MCF 10A (cell line): ENCODE measurements around the gene TIA1. TPM values are rescaled to one million over a fixed set of nuclear protein-coding genes. Genes with fewer than 3 reads are reported as not detected.
A peak's percentile ranks its signal among the peaks of the same experiment; 100 is the strongest.

Experiments
- BruUV-seq: library from RNA; stranded (reverse); fragments of 400-500 nt; replicated peaks from 2 replicates; lab custom pipeline; 2021; lab: Mats Ljungman, UMichigan
- CTCF ChIA-PET: fragments of 300-600 bp; sonication (Branson Sonifier 250); formaldehyde crosslinking; extraction: SDS; loops from one replicate; lab custom pipeline; 2021; ENCODE audit warnings: antibody characterized with exemption, inconsistent platforms; lab: Yijun Ruan, JAX
- POLR2A ChIA-PET: fragments of 300-600, 350-650 bp; sonication (Branson Sonifier 250); formaldehyde crosslinking; extraction: SDS; loops from one replicate; lab custom pipeline; 2020; ENCODE audit warnings: antibody characterized with exemption, inconsistent platforms; lab: Yijun Ruan, JAX
- DNase-seq: peaks from one replicate; pipeline ENCODE4 v3.0.0-alpha.2; 2018; ENCODE audit not compliant: unreplicated experiment
- H3K27ac Mint-ChIP-seq: one replicate; pipeline ENCODE4 v1.8.0; 2022; ENCODE audit warnings: mild to moderate bottlenecking, low read depth, mixed read lengths; ENCODE audit not compliant: unreplicated experiment
- H3K27me3 Mint-ChIP-seq: one replicate; pipeline ENCODE4 v1.8.0; 2022; ENCODE audit warnings: mixed read lengths; ENCODE audit not compliant: insufficient read depth, unreplicated experiment
- H3K36me3 Mint-ChIP-seq: one replicate; pipeline ENCODE4 v1.8.0; 2022; ENCODE audit warnings: mild to moderate bottlenecking, moderate library complexity, mixed read lengths; ENCODE audit not compliant: insufficient read depth, unreplicated experiment
- H3K4me1 Mint-ChIP-seq: one replicate; pipeline ENCODE4 v1.8.0; 2022; ENCODE audit warnings: mixed read lengths; ENCODE audit not compliant: insufficient read depth, unreplicated experiment
- H3K4me3 Mint-ChIP-seq: one replicate; pipeline ENCODE4 v1.8.0; 2022; ENCODE audit warnings: mild to moderate bottlenecking, moderate library complexity, mixed read lengths; ENCODE audit not compliant: unreplicated experiment
- H3K9me3 Mint-ChIP-seq: one replicate; pipeline ENCODE4 v1.8.0; 2022; ENCODE audit warnings: mixed read lengths; ENCODE audit not compliant: unreplicated experiment
- intact Hi-C: fragments of 100-400 bp; cut with micrococcal nuclease; formaldehyde crosslinking; loops from 2 replicates; pipeline ENCODE4 v1.14.1; 2022
- total RNA-seq: library from RNA; stranded (reverse); gene quantifications from 2 replicates; pipeline ENCODE4 v1.2.3, GENCODE V29; 2022
- TF ChIP-seq, protein P1 (sequence below): fragments of 200-600 bp; IDR thresholded peaks from one replicate; pipeline ENCODE4 v1.8.0; 2022; ENCODE audit warnings: antibody characterized with exemption, mild to moderate bottlenecking; ENCODE audit not compliant: unreplicated experiment

TIA1 gene
- total RNA-seq, 1 experiment from 2014 or later: 75.7 TPM

- no peaks in the 10 kb centered on the region for H3K9me3 Mint-ChIP-seq
- DNase-seq: no peak
- H3K4me1 Mint-ChIP-seq: no peaks in the 10 kb centered on the region
- no peaks in the 10 kb centered on the region for H3K27me3 Mint-ChIP-seq
- TF ChIP-seq, protein P1, sequence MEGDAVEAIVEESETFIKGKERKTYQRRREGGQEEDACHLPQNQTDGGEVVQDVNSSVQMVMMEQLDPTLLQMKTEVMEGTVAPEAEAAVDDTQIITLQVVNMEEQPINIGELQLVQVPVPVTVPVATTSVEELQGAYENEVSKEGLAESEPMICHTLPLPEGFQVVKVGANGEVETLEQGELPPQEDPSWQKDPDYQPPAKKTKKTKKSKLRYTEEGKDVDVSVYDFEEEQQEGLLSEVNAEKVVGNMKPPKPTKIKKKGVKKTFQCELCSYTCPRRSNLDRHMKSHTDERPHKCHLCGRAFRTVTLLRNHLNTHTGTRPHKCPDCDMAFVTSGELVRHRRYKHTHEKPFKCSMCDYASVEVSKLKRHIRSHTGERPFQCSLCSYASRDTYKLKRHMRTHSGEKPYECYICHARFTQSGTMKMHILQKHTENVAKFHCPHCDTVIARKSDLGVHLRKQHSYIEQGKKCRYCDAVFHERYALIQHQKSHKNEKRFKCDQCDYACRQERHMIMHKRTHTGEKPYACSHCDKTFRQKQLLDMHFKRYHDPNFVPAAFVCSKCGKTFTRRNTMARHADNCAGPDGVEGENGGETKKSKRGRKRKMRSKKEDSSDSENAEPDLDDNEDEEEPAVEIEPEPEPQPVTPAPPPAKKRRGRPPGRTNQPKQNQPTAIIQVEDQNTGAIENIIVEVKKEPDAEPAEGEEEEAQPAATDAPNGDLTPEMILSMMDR: no peak
- no peak overlapping the region for H3K27ac Mint-ChIP-seq
- POLR2A ChIA-PET: interaction anchor here (0.7 to 2.4 kb wide), 4 partner anchors 10 to 83 kb away, joined by 3 to 10 read pairs (median 4); partner anchors contain the start of gene C2orf42
- no TSS peak for BruUV-seq
- no peak overlapping the region for H3K4me3 Mint-ChIP-seq
- intact Hi-C loops: no loop called here
- H3K36me3 Mint-ChIP-seq: no peaks in the 10 kb centered on the region
- CTCF ChIA-PET: interaction anchor here (0.6 kb wide), 1 partner anchor 950 kb away, joined by 3 read pairs; no protein-coding TSS in a partner anchor
Measured at GRCh38 chr2:70201225-70201768, 47.1 kb downstream of the TIA1 start.

DNA sequence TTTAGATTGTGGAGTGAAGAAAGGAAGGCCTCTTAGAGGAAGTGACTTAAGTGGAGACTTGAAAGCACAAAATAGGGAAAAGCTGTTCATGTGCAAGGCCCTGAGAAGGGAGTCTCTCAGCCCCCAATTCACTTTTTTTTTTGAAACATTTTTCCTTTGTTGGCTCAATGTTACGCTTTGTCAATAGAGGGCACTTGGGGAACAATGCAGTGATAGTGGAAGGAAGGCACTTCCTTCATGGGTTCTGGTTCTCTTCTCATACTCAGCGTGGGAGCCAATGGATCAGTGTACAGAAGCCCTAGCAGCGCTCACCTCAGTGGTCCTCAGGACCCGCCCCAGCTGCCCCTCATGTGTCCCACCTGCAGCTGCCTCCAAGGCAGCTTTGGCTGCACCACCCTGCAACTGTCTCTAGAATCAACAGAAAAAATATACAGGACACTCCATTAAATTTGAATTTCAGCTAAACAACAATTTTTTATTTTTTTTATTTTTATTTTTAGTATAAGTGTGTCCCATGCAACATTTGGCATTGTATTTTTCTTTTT, 49.0 kb downstream of the TIA1 start:
- Mint-ChIP-seq H3K4me3 (no peak overlapping the region), H3K4me1 (no peaks in the 10 kb centered on the region), H3K27ac (no peak overlapping the region), H3K27me3 (no peaks in the 10 kb centered on the region), H3K36me3 (no peaks in the 10 kb centered on the region), H3K9me3 (no peaks in the 10 kb centered on the region)
- BruUV-seq: no TSS peak
- ChIA-PET POLR2A (interaction anchor here (0.5 to 2.4 kb wide), 3 partner anchors 8 to 63 kb away, joined by 3 to 10 read pairs (median 3); partner anchors contain the start of gene C2orf42), CTCF (interaction anchor here (0.6 kb wide), 1 partner anchor 119 kb away, joined by 4 read pairs; no protein-coding TSS in a partner anchor)
- intact Hi-C loops: no loop called here
- no peak for DNase-seq
- TF ChIP-seq, protein P1: no peak

DNA sequence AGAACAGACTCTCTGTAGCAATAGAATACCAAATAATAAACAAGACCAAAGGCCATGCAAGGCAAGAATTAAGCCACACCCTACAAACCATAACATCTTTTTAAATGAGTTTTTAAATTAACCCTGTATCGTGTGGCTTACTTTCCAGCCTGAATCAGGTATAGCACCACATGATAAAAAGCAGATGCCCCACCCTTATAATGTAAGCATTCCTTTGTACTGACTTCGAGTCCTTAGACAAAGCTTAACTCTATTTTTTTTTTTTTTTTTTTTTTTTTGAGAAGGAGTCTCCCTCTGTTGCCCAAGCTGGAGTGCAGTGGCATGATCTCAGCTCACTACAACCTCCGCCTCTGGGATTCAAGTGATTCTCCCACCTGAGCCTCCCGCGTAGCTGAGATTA, 55.9 kb downstream of the TIA1 start:
- BruUV-seq: no TSS peak
- H3K9me3 Mint-ChIP-seq: no peaks in the 10 kb centered on the region
- H3K4me3 Mint-ChIP-seq: no peak overlapping the region
- no peaks in the 10 kb centered on the region for H3K27me3 Mint-ChIP-seq
- H3K27ac Mint-ChIP-seq: no peak overlapping the region
- ChIA-PET POLR2A (interaction anchor here (0.6 to 3.3 kb wide), 4 partner anchors 30 to 298 kb away, joined by 3 to 37 read pairs (median 3); partner anchors contain the start of gene PCBP1), CTCF (interaction anchor here (0.8 kb wide), 1 partner anchor 56 kb away, joined by 5 read pairs; the partner anchor contains the start of gene TIA1)
- TF ChIP-seq, protein P1: no peak
- no peak for DNase-seq
- intact Hi-C loops: no loop called here
- H3K36me3 Mint-ChIP-seq: peaks cover 18% of the 10 kb centered on the region
- H3K4me1 Mint-ChIP-seq: peaks cover 5% of the 10 kb centered on the region

DNA sequence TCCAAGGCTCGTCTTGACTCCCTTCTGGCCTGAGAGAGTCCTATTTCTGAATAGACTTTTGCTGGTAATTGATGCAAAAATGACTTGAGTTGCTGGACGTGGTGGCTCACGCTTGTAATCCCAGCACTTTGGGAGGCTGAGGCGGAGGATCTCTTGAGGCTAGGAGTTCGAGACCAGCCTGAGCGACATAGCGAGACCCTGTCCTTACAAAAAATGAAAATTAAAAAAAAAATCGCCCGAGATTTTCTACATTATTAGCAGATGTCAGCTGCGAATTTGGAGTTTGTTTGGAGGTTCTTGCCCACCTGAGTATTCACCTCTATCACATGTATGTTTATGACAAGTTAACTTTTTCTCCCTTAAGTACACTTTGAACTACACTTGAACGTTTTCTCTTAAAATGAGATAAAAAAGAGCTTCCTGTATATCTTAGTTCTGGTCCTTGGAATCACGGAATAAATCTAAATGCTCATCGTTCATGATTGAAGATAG, 57.1 kb downstream of the TIA1 start:
- peaks cover 5% of the 10 kb centered on the region for H3K4me1 Mint-ChIP-seq
- ChIA-PET POLR2A (interaction anchor here (0.5 to 3.8 kb wide), 35 partner anchors 10 to 894 kb away, joined by 3 to 51 read pairs (median 5); partner anchors contain the start of genes MXD1, PCBP1, PCYOX1 and SNRNP27), CTCF (interaction anchor here (0.6 to 1.2 kb wide), 4 partner anchors 9 to 965 kb away, joined by 3 to 4 read pairs (median 4); no protein-coding TSS in a partner anchor)
- TSS peak; percentile 93 for BruUV-seq
- TF ChIP-seq, protein P1: no peak
- no peaks in the 10 kb centered on the region for H3K9me3 Mint-ChIP-seq
- H3K27ac Mint-ChIP-seq: peak overlapping the region; percentile 97
- no peak for DNase-seq
- peaks cover 18% of the 10 kb centered on the region for H3K36me3 Mint-ChIP-seq
- H3K27me3 Mint-ChIP-seq: no peaks in the 10 kb centered on the region
- intact Hi-C loops: no loop called here
- H3K4me3 Mint-ChIP-seq: peak overlapping the region; percentile 80
